A549 (cell line): ENCODE results near the gene CLEC3A. TPM values are rescaled to one million over a fixed set of nuclear protein-coding genes. Genes with fewer than 3 reads are reported as not detected.
A peak's percentile ranks its signal among the peaks of the same experiment; 100 is the strongest.

Experiments used
- ATAC-seq, 2 experiments: fragments of 200-7000 bp in 1 of 2; fragments of >200 bp in 1 of 2; cut with Nextera tagmentation in 1 of 2; cut with Tn5 transposase in 1 of 2; 3 replicates each; pipeline versions ENCODE4 v1.8.0 to v1.9.1; 2018 to 2020; ENCODE audit warnings: mild to moderate bottlenecking in 1 of 2, moderate library complexity in 1 of 2
- CTCF ChIA-PET: fragments of 300-600 bp; sonication (Branson Sonifier 250); formaldehyde crosslinking; extraction: SDS; loops from one replicate; lab custom pipeline; 2021; ENCODE audit warnings: antibody characterized with exemption, inconsistent platforms; lab: Yijun Ruan, JAX
- POLR2A ChIA-PET: fragments of 350-600 bp; formaldehyde crosslinking; extraction: SDS; loops from one replicate; lab custom pipeline; 2021; ENCODE audit warnings: antibody characterized with exemption, inconsistent platforms; lab: Yijun Ruan, JAX
- DNase-seq, 2 experiments: peaks; one replicate each; pipeline versions ENCODE4 v3.0.0 to v3.0.0-alpha.2; 2011 to 2016; ENCODE audit warnings: low read depth in 1 of 2, low spot score in 1 of 2
- FAIRE-seq: peaks from 2 replicates; lab custom pipeline; 2011; peaks lifted over from hg19 to GRCh38; lab: Jason Lieb, UNC
- H3K27ac ChIP-seq, 2 experiments: fragments of >200 bp; sonication (Bioruptor Twin); formaldehyde crosslinking; 3 replicates each; pipeline ENCODE4 v1.5.1; 2016 to 2017
- H3K4me1 ChIP-seq: fragments of >200 bp; sonication (Bioruptor Twin); formaldehyde crosslinking; 3 replicates; pipeline ENCODE4 v1.6.1; 2016
- H3K4me2 ChIP-seq: fragments of >200 bp; sonication (Bioruptor Twin); formaldehyde crosslinking; 3 replicates; pipeline ENCODE4 v1.6.1; 2016
- H3K4me3 ChIP-seq: fragments of >200 bp; sonication (Bioruptor Twin); formaldehyde crosslinking; 3 replicates; pipeline ENCODE4 v1.5.1; 2016
- H3K9me3 ChIP-seq: fragments of >200 bp; sonication (Bioruptor Twin); formaldehyde crosslinking; 3 replicates; pipeline ENCODE4 v1.6.1; 2016
- CEBPB ChIP-seq, 2 experiments: fragments of >200 bp in 1 of 2; sonication (Bioruptor Twin) in 1 of 2; formaldehyde crosslinking in 1 of 2; IDR thresholded peaks; 2 replicates each; pipeline ENCODE4 v1.6.1; 2012 to 2016
- CHD4 ChIP-seq: fragments of 200-600 bp; sonication (generic); IDR thresholded peaks from 2 replicates; pipeline ENCODE4 v1.6.1; 2016; ENCODE audit warnings: antibody characterized with exemption, mild to moderate bottlenecking, borderline replicate concordance
- CTCF ChIP-seq: fragments of >200 bp; sonication (Bioruptor Twin); formaldehyde crosslinking; IDR thresholded peaks from 3 replicates; pipeline ENCODE4 v1.5.1; 2016
- E2F6 ChIP-seq: IDR thresholded peaks from 2 replicates; pipeline ENCODE4 v1.6.1; 2012; ENCODE audit warnings: low read depth, borderline replicate concordance
- EHF ChIP-seq: fragments of 250-450 bp; sonication (Bioruptor Pico); IDR thresholded peaks from 2 replicates; pipeline ENCODE4 v1.5.0; 2020; ENCODE audit warnings: mild to moderate bottlenecking
- EHMT2 ChIP-seq: fragments of 200-600 bp; sonication (generic); IDR thresholded peaks from 2 replicates; pipeline ENCODE4 v1.6.1; 2016; ENCODE audit warnings: antibody characterized with exemption, low read depth, mild to moderate bottlenecking, moderate library complexity
- FOSL2 ChIP-seq, 2 experiments: fragments of 450-650 bp in 1 of 2; fragments of >200 bp in 1 of 2; sonication (Bioruptor Twin) in 1 of 2; formaldehyde crosslinking; IDR thresholded peaks; 2 replicates each; pipeline versions ENCODE4 v1.5.0 to v1.6.1; 2016 to 2020; ENCODE audit warnings: mild to moderate bottlenecking in 1 of 2, moderate library complexity in 1 of 2
- HOXB13 ChIP-seq: fragments of 250-450 bp; sonication (Bioruptor Pico); IDR thresholded peaks from 2 replicates; pipeline ENCODE4 v1.5.0; 2020; ENCODE audit warnings: low read depth, mild to moderate bottlenecking, moderate library complexity
- JUN ChIP-seq, 2 experiments: fragments of >200 bp; sonication (Bioruptor Twin); formaldehyde crosslinking; IDR thresholded peaks; 2 replicates in 1 of 2; 3 replicates in 1 of 2; pipeline ENCODE4 v1.6.1; 2016 to 2017
- JUNB ChIP-seq: fragments of >200 bp; sonication (Bioruptor Twin); formaldehyde crosslinking; IDR thresholded peaks from 2 replicates; pipeline ENCODE4 v1.6.1; 2016
- MYC ChIP-seq: IDR thresholded peaks from 2 replicates; pipeline ENCODE4 v1.6.1; 2012; ENCODE audit warnings: mild to moderate bottlenecking, inconsistent platforms, low read length, improper control_type of control experiment, borderline replicate concordance
- NR3C1 ChIP-seq: fragments of >200 bp; sonication (Bioruptor Twin); formaldehyde crosslinking; IDR thresholded peaks from 3 replicates; pipeline ENCODE4 v1.6.1; 2017
- POLR2A ChIP-seq: IDR thresholded peaks from 2 replicates; pipeline ENCODE4 v1.6.1; 2012; ENCODE audit warnings: mild to moderate bottlenecking, low read length
- RAD21 ChIP-seq, 2 experiments: fragments of >200 bp in 1 of 2; sonication (Bioruptor Twin) in 1 of 2; formaldehyde crosslinking in 1 of 2; IDR thresholded peaks in 1 of 2; conservative IDR thresholded peaks in 1 of 2; 2 replicates in 1 of 2; 3 replicates in 1 of 2; pipeline ENCODE4 v1.6.1; 2012 to 2018; ENCODE audit warnings: inconsistent platforms in 1 of 2
- REST ChIP-seq: fragments of 200-600 bp; sonication (generic); IDR thresholded peaks from 2 replicates; pipeline ENCODE4 v1.6.1; 2016; ENCODE audit warnings: antibody characterized with exemption, mild to moderate bottlenecking, moderate library complexity
- RNF2 ChIP-seq: fragments of 200-600 bp; sonication (generic); IDR thresholded peaks from 2 replicates; pipeline ENCODE4 v1.6.1; 2016; ENCODE audit warnings: low read depth, mild to moderate bottlenecking, antibody characterized with exemption, moderate library complexity, borderline replicate concordance
- SMC3 ChIP-seq: fragments of >200 bp; sonication (Bioruptor Twin); formaldehyde crosslinking; IDR thresholded peaks from 3 replicates; pipeline ENCODE4 v1.6.1; 2018; ENCODE audit warnings: inconsistent platforms
- TFCP2L1 ChIP-seq: fragments of 250-450 bp; sonication (Bioruptor Pico); IDR thresholded peaks from 2 replicates; pipeline ENCODE4 v1.5.0; 2021; ENCODE audit warnings: mild to moderate bottlenecking
- USF2 ChIP-seq: fragments of 450-650 bp; IDR thresholded peaks from 2 replicates; pipeline ENCODE4 v1.6.1; 2014; ENCODE audit warnings: antibody characterized with exemption
- ZFP36 ChIP-seq: fragments of 450-650 bp; IDR thresholded peaks from 2 replicates; pipeline ENCODE4 v1.6.1; 2014; ENCODE audit warnings: borderline replicate concordance; ENCODE audit not compliant: partially characterized antibody
- WGBS: methylation state at CpG from one replicate; pipeline ENCODE4 v1.1.6; 2017; ENCODE audit errors: missing lambda C conversion rate; 5-methylcytosine and 5-hydroxymethylcytosine counted together
- polyA plus RNA-seq, 4 experiments: library from polyadenylated mRNA; depleted of rRNA in 3 of 4; stranded (reverse); fragments of >200 nt; fragmentation: RNase III in 1 of 4; extraction: RNeasy Plus Mini Kit Qiagen cat#74134 plus additional on column Dnase treatment in 1 of 4; gene quantifications; 2 replicates in 3 of 4; 3 replicates in 1 of 4; pipeline ENCODE4 v1.2.3, GENCODE V29; 2011 to 2017

The CLEC3A gene
- polyA plus RNA-seq, 2 of the 4 experiments (the other 2 are of a cell fraction): not detected

GRCh38 chr16:78045865-78046581 is 23.7 kb downstream of the CLEC3A start:
- DNase-seq (peak; percentile 16 to 36), FAIRE-seq (no peak), ATAC-seq (peak; percentile 90 to 92)
- TF ChIP-seq CTCF (no peak), RNF2 (no peak), MYC (no peak), REST (peak; percentile 92), CHD4 (no peak), EHMT2 (peak; percentile 91), JUNB (no peak)
- CTCF ChIA-PET: no interaction called here
- H3K4me2 ChIP-seq: no peak overlapping the region
- no peaks in the 10 kb centered on the region for H3K9me3 ChIP-seq
- WGBS: 41% methylated on average over 22 of the region's 45 CpGs
- H3K4me1 ChIP-seq: no peaks in the 10 kb centered on the region
- no peak overlapping the region for H3K27ac ChIP-seq
- POLR2A ChIA-PET: no interaction called here
- no peak overlapping the region for H3K4me3 ChIP-seq

- no peak for DNase-seq
- Histone ChIP-seq H3K27ac (no peak overlapping the region), H3K4me1 (no peaks in the 10 kb centered on the region), H3K9me3 (no peaks in the 10 kb centered on the region), H3K4me3 (no peak overlapping the region), H3K4me2 (no peak overlapping the region)
- no peak for TF ChIP-seq JUN (IDR thresholded peaks at IDR 0.05)
- TF ChIP-seq HOXB13 (CRISPR knock-in tag): no peak
- TF ChIP-seq FOSL2 (IDR thresholded peaks at IDR 0.05): no peak
- no peak for TF ChIP-seq FOSL2 (CRISPR knock-in tag; IDR thresholded peaks at IDR 0.05)
- 0% methylated on average over 2 of the region's 15 CpGs for WGBS
- no peak for FAIRE-seq
- no peak for ATAC-seq
- ChIA-PET CTCF (interaction anchor here (0.9 kb wide), 1 partner anchor 28 kb away, joined by 3 read pairs; no protein-coding TSS in a partner anchor), POLR2A (no interaction called here)
Observed at GRCh38 chr16:78048319-78048718, 26.0 kb downstream of the CLEC3A start.

DNA sequence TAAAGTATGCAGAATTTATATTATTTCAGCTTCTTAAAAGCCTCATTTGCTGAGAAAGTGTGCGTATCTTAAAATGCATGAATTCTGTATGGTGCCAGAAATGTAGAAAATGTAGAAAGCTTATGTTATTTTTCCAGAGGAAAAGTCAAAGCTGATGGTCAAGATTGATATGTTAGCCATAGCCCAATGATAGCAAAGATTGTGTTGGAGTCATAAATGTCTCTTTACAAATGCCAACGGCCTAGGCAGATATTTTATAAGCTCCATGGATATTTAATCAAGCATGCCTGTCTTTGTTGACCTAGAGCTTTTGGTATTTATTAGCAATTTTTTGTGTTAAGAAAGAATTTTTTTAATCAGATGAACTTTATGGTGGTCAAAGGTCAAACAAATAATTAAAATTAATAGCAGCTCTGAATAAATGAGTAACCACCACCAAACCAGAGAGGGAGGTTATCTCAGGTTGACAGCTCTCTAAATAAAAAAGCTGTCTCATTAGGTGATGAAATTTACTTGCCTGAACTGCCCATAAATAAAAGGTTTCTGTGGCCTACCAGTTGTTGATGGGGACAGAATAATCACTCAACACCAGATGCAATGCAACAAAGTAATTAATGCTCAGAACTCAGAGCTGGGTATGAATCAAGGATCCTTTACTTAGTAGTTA is 28.5 kb downstream of the CLEC3A start:
- WGBS: 21% methylated on average over 2 of the region's 2 CpGs
- Histone ChIP-seq H3K27ac (no peak overlapping the region), H3K4me1 (no peaks in the 10 kb centered on the region), H3K4me2 (no peak overlapping the region), H3K4me3 (no peak overlapping the region), H3K9me3 (no peaks in the 10 kb centered on the region)
- ChIA-PET CTCF (interaction anchor here (0.7 kb wide), 1 partner anchor 904 kb away, joined by 3 read pairs; no protein-coding TSS in a partner anchor), POLR2A (no interaction called here)
- no peak for DNase-seq
- ATAC-seq: no peak
- TF ChIP-seq SMC3 (no peak), FOSL2 (IDR thresholded peaks at IDR 0.05) (no peak), FOSL2 (CRISPR knock-in tag; IDR thresholded peaks at IDR 0.05) (no peak), POLR2A (no peak), EHF (CRISPR knock-in tag) (no peak), CEBPB (IDR thresholded peaks at IDR 0.05) (no peak), NR3C1 (no peak), RAD21 (conservative IDR thresholded peaks at IDR 0.05 in 1 of 2, IDR thresholded peaks at IDR 0.05 in 1 of 2) (no peak), TFCP2L1 (CRISPR knock-in tag) (no peak), JUN (IDR thresholded peaks at IDR 0.05) (no peak), USF2 (no peak), E2F6 (no peak), REST (no peak), JUNB (no peak), ZFP36 (no peak)
- no peak for FAIRE-seq
